Measurements from ENCODE around the gene FAM161A. TPM values are rescaled to one million over a fixed set of nuclear protein-coding genes. Genes with fewer than 3 reads are reported as not detected.

Gene FAM161A
- total RNA-seq, 4 donors from 2014 or later: 0.57 to 7.4 (median 1.3) TPM

GRCh38 chr2:61784643-61785042, 69.2 kb downstream of the FAM161A start:
- no peak for DNase-seq
- Histone ChIP-seq H3K36me3 (no peaks in the 10 kb centered on the region), H3K27ac (no peak overlapping the region), H3K27me3 (no peaks in the 10 kb centered on the region), H3K4me1 (no peaks in the 10 kb centered on the region), H3K4me3 (no peak overlapping the region), H3K9me3 (no peaks in the 10 kb centered on the region)
- TF ChIP-seq POLR2A (IDR thresholded peaks at IDR 0.05) (no peak), CTCF (IDR thresholded peaks at IDR 0.05) (no peak)

GRCh38 chr2:61775956-61776570, 77.8 kb downstream of the FAM161A start:
- Histone ChIP-seq H3K4me3 (no peak overlapping the region), H3K27me3 (no peaks in the 10 kb centered on the region), H3K36me3 (no peaks in the 10 kb centered on the region), H3K4me1 (no peaks in the 10 kb centered on the region), H3K27ac (peak overlapping the region in 1 of 4 donors; percentile 44), H3K9me3 (no peaks in the 10 kb centered on the region)
- TF ChIP-seq CTCF (IDR thresholded peaks at IDR 0.05): no peak
- no peak for TF ChIP-seq POLR2A (IDR thresholded peaks at IDR 0.05)
- DNase-seq: no peak

Small RNAs within 50 kb of the gene (small RNA-seq; reads per million reads assigned to genes)
- 0 reads per million in 2 donors for gene RPS24P7

Other genes starting within 250 kb of the FAM161A start
- gene CCT4, start 34.6 kb upstream of the FAM161A start, total RNA-seq: 10 to 100 TPM; 31.5 to 61.9 (median 44.3) TPM
- gene COMMD1, start 51.6 kb upstream of the FAM161A start, total RNA-seq: 10 to 100 TPM; 32.9 to 52.8 (median 35.2) TPM

Data from Peyer's patch (tissue), 4 donors.